ENCODE measurements around the gene DPEP3. TPM values are rescaled to one million over a fixed set of nuclear protein-coding genes. Genes with fewer than 3 reads are reported as not detected.

Gene DPEP3
- total and polyA plus RNA-seq, 2 donors = 0.14 to 0.23 TPM

GRCh38 chr16:67971111-67971510, 9.2 kb downstream of the DPEP3 start:
- 93% methylated on average over 9 of the region's 9 CpGs for WGBS
- no peak overlapping the region for H3K4me3 ChIP-seq (ENCODE audit: low read length in 2 of 2)
- H3K4me1 ChIP-seq (ENCODE audit: control insufficient read depth in 2 of 2, insufficient read depth in 2 of 2, low read length in 2 of 2) = peaks cover 19 to 30% of the 10 kb centered on the region in 2 donors
- H3K27me3 ChIP-seq (ENCODE audit: control insufficient read depth in 2 of 2, insufficient read depth in 1 of 2, low read length in 1 of 2) = peaks cover 0 to 4% of the 10 kb centered on the region in 2 donors
- H3K9me3 ChIP-seq (ENCODE audit: control insufficient read depth in 2 of 2, insufficient read depth in 1 of 2, low read length in 1 of 2) = no peaks in the 10 kb centered on the region
- no peak for DNase-seq (ENCODE audit: low read depth in 6 of 9, low spot score in 9 of 9)
- no peaks in the 10 kb centered on the region for H3K36me3 ChIP-seq (ENCODE audit: control insufficient read depth in 2 of 2, insufficient read depth in 2 of 2, low read length in 1 of 2)
- H3K27ac ChIP-seq (ENCODE audit: low read depth in 1 of 2, low read length in 1 of 2) = no peak overlapping the region

- Histone ChIP-seq H3K9me3 (ENCODE audit: control insufficient read depth in 2 of 2, insufficient read depth in 1 of 2, low read length in 1 of 2) (no peaks in the 10 kb centered on the region), H3K36me3 (ENCODE audit: control insufficient read depth in 2 of 2, insufficient read depth in 2 of 2, low read length in 1 of 2) (peaks cover 0 to 3% of the 10 kb centered on the region in 2 donors), H3K4me3 (ENCODE audit: low read length in 2 of 2) (peak overlapping the region; percentile 55 to 79), H3K4me1 (ENCODE audit: control insufficient read depth in 2 of 2, insufficient read depth in 2 of 2, low read length in 2 of 2) (peaks cover 35 to 41% of the 10 kb centered on the region in 2 donors), H3K27me3 (ENCODE audit: control insufficient read depth in 2 of 2, insufficient read depth in 1 of 2, low read length in 1 of 2) (no peaks in the 10 kb centered on the region), H3K27ac (ENCODE audit: low read depth in 1 of 2, low read length in 1 of 2) (peak overlapping the region; percentile 72 to 88)
- WGBS = 60% methylated on average over 40 of the region's 40 CpGs
- DNase-seq (ENCODE audit: low read depth in 6 of 9, low spot score in 9 of 9) = peak in 1 of 9 donors; percentile 56
Measured at GRCh38 chr16:67969254-67970039, 10.9 kb downstream of the DPEP3 start.

- peaks cover 44 to 49% of the 10 kb centered on the region in 2 donors for H3K4me1 ChIP-seq (ENCODE audit: control insufficient read depth in 2 of 2, insufficient read depth in 2 of 2, low read length in 2 of 2)
- peaks cover 0 to 3% of the 10 kb centered on the region in 2 donors for H3K36me3 ChIP-seq (ENCODE audit: control insufficient read depth in 2 of 2, insufficient read depth in 2 of 2, low read length in 1 of 2)
- H3K27me3 ChIP-seq (ENCODE audit: control insufficient read depth in 2 of 2, insufficient read depth in 1 of 2, low read length in 1 of 2) = no peaks in the 10 kb centered on the region
- H3K9me3 ChIP-seq (ENCODE audit: control insufficient read depth in 2 of 2, insufficient read depth in 1 of 2, low read length in 1 of 2) = no peaks in the 10 kb centered on the region
- peak within 1 kb of the TSS; percentile 72 to 88 for H3K27ac ChIP-seq (ENCODE audit: low read depth in 1 of 2, low read length in 1 of 2)
- peak in 6 of 9 donors; percentile 68 to 93 (median 85) for DNase-seq (ENCODE audit: low read depth in 6 of 9, low spot score in 9 of 9)
- WGBS = under 1% methylated on average over 78 of the region's 78 CpGs
- H3K4me3 ChIP-seq (ENCODE audit: low read length in 2 of 2) = peak within 1 kb of the TSS; percentile 55 to 79
Measured at GRCh38 chr16:67968400-67969253, 11.7 kb downstream of the DPEP3 start, which contains the start of gene SLC12A4. TSS of gene SLC12A4 (minus strand) at chr16:67968637. CDS start at chr16:67968553, 84 bp downstream.

GRCh38 chr16:67967958-67968399, 12.3 kb downstream of the DPEP3 start:
- Histone ChIP-seq H3K36me3 (ENCODE audit: control insufficient read depth in 2 of 2, insufficient read depth in 2 of 2, low read length in 1 of 2) (peaks cover 2 to 7% of the 10 kb centered on the region in 2 donors), H3K4me3 (ENCODE audit: low read length in 2 of 2) (peak overlapping the region; percentile 55 to 79), H3K9me3 (ENCODE audit: control insufficient read depth in 2 of 2, insufficient read depth in 1 of 2, low read length in 1 of 2) (no peaks in the 10 kb centered on the region), H3K27ac (ENCODE audit: low read depth in 1 of 2, low read length in 1 of 2) (peak overlapping the region; percentile 68 to 88), H3K27me3 (ENCODE audit: control insufficient read depth in 2 of 2, insufficient read depth in 1 of 2, low read length in 1 of 2) (no peaks in the 10 kb centered on the region), H3K4me1 (ENCODE audit: control insufficient read depth in 2 of 2, insufficient read depth in 2 of 2, low read length in 2 of 2) (peaks cover 48 to 56% of the 10 kb centered on the region in 2 donors)
- DNase-seq (ENCODE audit: low read depth in 6 of 9, low spot score in 9 of 9) = peak in 1 of 9 donors; percentile 57
- WGBS = 1% methylated on average over 45 of the region's 45 CpGs

GRCh38 chr16:67967183-67967957, 12.9 kb downstream of the DPEP3 start:
- Histone ChIP-seq H3K4me1 (ENCODE audit: control insufficient read depth in 2 of 2, insufficient read depth in 2 of 2, low read length in 2 of 2) (peaks cover 48 to 59% of the 10 kb centered on the region in 2 donors), H3K4me3 (ENCODE audit: low read length in 2 of 2) (peak overlapping the region; percentile 55 to 79), H3K27ac (ENCODE audit: low read depth in 1 of 2, low read length in 1 of 2) (peak overlapping the region; percentile 68 to 88), H3K27me3 (ENCODE audit: control insufficient read depth in 2 of 2, insufficient read depth in 1 of 2, low read length in 1 of 2) (no peaks in the 10 kb centered on the region), H3K9me3 (ENCODE audit: control insufficient read depth in 2 of 2, insufficient read depth in 1 of 2, low read length in 1 of 2) (no peaks in the 10 kb centered on the region), H3K36me3 (ENCODE audit: control insufficient read depth in 2 of 2, insufficient read depth in 2 of 2, low read length in 1 of 2) (peaks cover 8 to 14% of the 10 kb centered on the region in 2 donors)
- peak in 5 of 9 donors; percentile 38 to 81 (median 56) for DNase-seq (ENCODE audit: low read depth in 6 of 9, low spot score in 9 of 9)
- WGBS = 32% methylated on average over 18 of the region's 18 CpGs

- Histone ChIP-seq H3K27ac (ENCODE audit: low read depth in 1 of 2, low read length in 1 of 2) (peak overlapping the region in 1 of 2 donors; percentile 46), H3K36me3 (ENCODE audit: control insufficient read depth in 2 of 2, insufficient read depth in 2 of 2, low read length in 1 of 2) (peaks cover 15 to 21% of the 10 kb centered on the region in 2 donors), H3K4me3 (ENCODE audit: low read length in 2 of 2) (peak overlapping the region in 1 of 2 donors; percentile 55), H3K9me3 (ENCODE audit: control insufficient read depth in 2 of 2, insufficient read depth in 1 of 2, low read length in 1 of 2) (no peaks in the 10 kb centered on the region), H3K4me1 (ENCODE audit: control insufficient read depth in 2 of 2, insufficient read depth in 2 of 2, low read length in 2 of 2) (peaks cover 48 to 61% of the 10 kb centered on the region in 2 donors), H3K27me3 (ENCODE audit: control insufficient read depth in 2 of 2, insufficient read depth in 1 of 2, low read length in 1 of 2) (no peaks in the 10 kb centered on the region)
- no peak for DNase-seq (ENCODE audit: low read depth in 6 of 9, low spot score in 9 of 9)
- WGBS = 95% methylated on average over 3 of the region's 3 CpGs
Measured at GRCh38 chr16:67966549-67967182, 13.6 kb downstream of the DPEP3 start.

GRCh38 chr16:67965668-67966548, 14.4 kb downstream of the DPEP3 start:
- Histone ChIP-seq H3K36me3 (ENCODE audit: control insufficient read depth in 2 of 2, insufficient read depth in 2 of 2, low read length in 1 of 2) (peaks cover 21 to 28% of the 10 kb centered on the region in 2 donors), H3K4me1 (ENCODE audit: control insufficient read depth in 2 of 2, insufficient read depth in 2 of 2, low read length in 2 of 2) (peaks cover 48 to 61% of the 10 kb centered on the region in 2 donors), H3K4me3 (ENCODE audit: low read length in 2 of 2) (no peak overlapping the region), H3K27ac (ENCODE audit: low read depth in 1 of 2, low read length in 1 of 2) (peak overlapping the region; percentile 46 to 93), H3K9me3 (ENCODE audit: control insufficient read depth in 2 of 2, insufficient read depth in 1 of 2, low read length in 1 of 2) (no peaks in the 10 kb centered on the region), H3K27me3 (ENCODE audit: control insufficient read depth in 2 of 2, insufficient read depth in 1 of 2, low read length in 1 of 2) (no peaks in the 10 kb centered on the region)
- no peak for DNase-seq (ENCODE audit: low read depth in 6 of 9, low spot score in 9 of 9)
- 95% methylated on average over 11 of the region's 11 CpGs for WGBS
